H9 (cell line): ENCODE measurements around the gene SETD5. TPM values are rescaled to one million over a fixed set of nuclear protein-coding genes. Genes with fewer than 3 reads are reported as not detected.

Experiments used
- DNase-seq: peaks from one replicate; pipeline ENCODE4 v3.0.0-alpha.2; 2017
- H2AFZ ChIP-seq: one replicate; pipeline ENCODE4 v1.6.1; 2013; ENCODE audit warnings: mild to moderate bottlenecking, low read length, control low read depth, moderate library complexity
- H2AK5ac ChIP-seq: 2 replicates; pipeline ENCODE4 v1.6.1; 2013; ENCODE audit warnings: low read length, control low read depth, mixed read lengths; ENCODE audit not compliant: insufficient read length
- H2BK120ac ChIP-seq: one replicate; pipeline ENCODE4 v1.6.1; 2013; ENCODE audit warnings: low read depth, mild to moderate bottlenecking, low read length, control low read depth, inconsistent platforms; ENCODE audit not compliant: poor library complexity, severe bottlenecking
- H2BK12ac ChIP-seq: 2 replicates; pipeline ENCODE4 v1.6.1; 2013; ENCODE audit warnings: low read length, control low read depth, mixed read lengths, low read depth; ENCODE audit not compliant: insufficient read length
- H2BK15ac ChIP-seq: 2 replicates; pipeline ENCODE4 v1.6.1; 2013; ENCODE audit warnings: low read depth, low read length, control low read depth
- H2BK20ac ChIP-seq: one replicate; pipeline ENCODE4 v1.6.1; 2013; ENCODE audit warnings: low read depth, mild to moderate bottlenecking, low read length, control low read depth, inconsistent platforms; ENCODE audit not compliant: poor library complexity, severe bottlenecking
- H2BK5ac ChIP-seq: 2 replicates; pipeline ENCODE4 v1.6.1; 2013; ENCODE audit warnings: low read length, control low read depth, mixed read lengths; ENCODE audit not compliant: insufficient read length
- H3K14ac ChIP-seq: 2 replicates; pipeline ENCODE4 v1.6.1; 2013; ENCODE audit warnings: low read length, control low read depth; ENCODE audit not compliant: insufficient read depth
- H3K18ac ChIP-seq: 2 replicates; pipeline ENCODE4 v1.6.1; 2013; ENCODE audit warnings: low read depth, mild to moderate bottlenecking, mixed read lengths, low read length, control low read depth; ENCODE audit not compliant: insufficient read length
- H3K23ac ChIP-seq: 2 replicates; pipeline ENCODE4 v1.6.1; 2013; ENCODE audit warnings: low read length, control low read depth, mixed read lengths, low read depth; ENCODE audit not compliant: insufficient read length
- H3K23me2 ChIP-seq: 2 replicates; pipeline ENCODE4 v1.6.1; 2013; ENCODE audit warnings: low read depth, mild to moderate bottlenecking, mixed read lengths, low read length, control low read depth; ENCODE audit not compliant: insufficient read length, poor library complexity, severe bottlenecking
- H3K27ac ChIP-seq: 2 replicates; pipeline ENCODE4 v1.5.1; 2013; ENCODE audit warnings: low read length, control low read depth, mixed read lengths, low read depth; ENCODE audit not compliant: insufficient read length
- H3K27me3 ChIP-seq: 2 replicates; pipeline ENCODE4 v1.6.1; 2013; ENCODE audit warnings: low read length, control low read depth, inconsistent platforms; ENCODE audit not compliant: insufficient read depth
- H3K4ac ChIP-seq: 2 replicates; pipeline ENCODE4 v1.6.1; 2013; ENCODE audit warnings: low read depth, mild to moderate bottlenecking, control low read depth, inconsistent platforms, low read length, moderate library complexity
- H3K4me1 ChIP-seq: 2 replicates; pipeline ENCODE4 v1.6.1; 2013; ENCODE audit warnings: low read length, control low read depth, inconsistent platforms; ENCODE audit not compliant: insufficient read depth
- H3K4me2 ChIP-seq: 2 replicates; pipeline ENCODE4 v1.6.1; 2013; ENCODE audit warnings: low read length, control low read depth, mixed read lengths; ENCODE audit not compliant: insufficient read length, insufficient read depth
- H3K56ac ChIP-seq: 2 replicates; pipeline ENCODE4 v1.6.1; 2013; ENCODE audit warnings: low read depth, mild to moderate bottlenecking, mixed read lengths, low read length, control low read depth; ENCODE audit not compliant: insufficient read length
- H3K79me1 ChIP-seq: 2 replicates; pipeline ENCODE4 v1.6.1; 2013; ENCODE audit warnings: low read depth, mild to moderate bottlenecking, moderate library complexity, low read length, control low read depth, inconsistent platforms; ENCODE audit not compliant: insufficient read depth, poor library complexity, severe bottlenecking
- H3K79me2 ChIP-seq: 2 replicates; pipeline ENCODE4 v1.6.1; 2013; ENCODE audit warnings: low read length, control low read depth, inconsistent platforms; ENCODE audit not compliant: insufficient read depth
- H3K9ac ChIP-seq: 2 replicates; pipeline ENCODE4 v1.6.1; 2013; ENCODE audit warnings: low read length, control low read depth, mixed read lengths; ENCODE audit not compliant: insufficient read length; ENCODE audit errors: extremely low read depth
- H3K9me3 ChIP-seq: one replicate; pipeline ENCODE4 v1.6.1; 2013; ENCODE audit warnings: low read depth, low read length, inconsistent platforms; ENCODE audit not compliant: control insufficient read depth
- H3T11ph ChIP-seq: one replicate; pipeline ENCODE4 v1.6.1; 2013; ENCODE audit warnings: mild to moderate bottlenecking, low read length, control low read depth, inconsistent platforms
- H4K20me1 ChIP-seq: one replicate; pipeline ENCODE4 v1.6.1; 2013; ENCODE audit not compliant: control insufficient read depth, insufficient read length, insufficient read depth
- H4K5ac ChIP-seq: 2 replicates; pipeline ENCODE4 v1.6.1; 2013; ENCODE audit warnings: low read depth, mild to moderate bottlenecking, mixed read lengths, low read length, control low read depth; ENCODE audit not compliant: insufficient read length
- H4K8ac ChIP-seq: replicated peaks from 2 replicates; pipeline ENCODE4 v1.6.1; 2013; ENCODE audit warnings: low read length, control low read depth, mixed read lengths, low read depth; ENCODE audit not compliant: insufficient read length
- H4K91ac ChIP-seq: 2 replicates; pipeline ENCODE4 v1.6.1; 2013; ENCODE audit warnings: low read depth, mild to moderate bottlenecking, moderate library complexity, mixed read lengths, low read length, control low read depth; ENCODE audit not compliant: insufficient read length
- H3K27ac Mint-ChIP-seq, 3 experiments: 2 replicates in 2 of 3; 3 replicates in 1 of 3; pipeline ENCODE4 v1.8.0; 2020 to 2021; ENCODE audit warnings: mixed read lengths in 3 of 3, mild to moderate bottlenecking in 1 of 3, moderate library complexity in 1 of 3
- H3K27me3 Mint-ChIP-seq: 2 replicates; pipeline ENCODE4 v1.8.0; 2021; ENCODE audit warnings: low read depth, mild to moderate bottlenecking, moderate library complexity, mixed read lengths
- H3K36me3 Mint-ChIP-seq, 3 experiments: 2 replicates in 2 of 3; 3 replicates in 1 of 3; pipeline ENCODE4 v1.8.0; 2020 to 2021; ENCODE audit warnings: low read depth in 3 of 3, mixed read lengths in 3 of 3; ENCODE audit not compliant: insufficient read depth in 1 of 3
- H3K4me1 Mint-ChIP-seq, 2 experiments: 2 replicates each; pipeline ENCODE4 v1.8.0; 2020; ENCODE audit warnings: mixed read lengths in 2 of 2
- H3K4me3 Mint-ChIP-seq, 2 experiments: 2 replicates in 1 of 2; 3 replicates in 1 of 2; pipeline ENCODE4 v1.8.0; 2020 to 2021; ENCODE audit warnings: mild to moderate bottlenecking in 2 of 2, mixed read lengths in 2 of 2, moderate library complexity in 1 of 2
- H3K9me3 Mint-ChIP-seq, 2 experiments: 2 replicates in 1 of 2; 3 replicates in 1 of 2; pipeline ENCODE4 v1.8.0; 2020; ENCODE audit warnings: mild to moderate bottlenecking in 2 of 2, mixed read lengths in 2 of 2, moderate library complexity in 1 of 2
- CTCF ChIP-seq: fragments of 200-600 bp; sonication (generic); conservative IDR thresholded peaks from 3 replicates; pipeline ENCODE4 v1.8.0; 2021; ENCODE audit warnings: antibody characterized with exemption, mild to moderate bottlenecking
- WGBS: extraction: QIAGEN DNeasy Blood & Tissue Kit; methylation state at CpG from one replicate; pipeline ENCODE4 v1.1.7; 2013; ENCODE audit warnings: missing lambda C conversion rate, low lambda C conversion rate, mixed read lengths; ENCODE audit not compliant: insufficient read length; ENCODE audit errors: extremely low coverage; 5-methylcytosine and 5-hydroxymethylcytosine counted together
- total RNA-seq: library from RNA; stranded (reverse); gene quantifications from 2 replicates; pipeline ENCODE4 v1.2.1, GENCODE V29; 2021

SETD5 gene
- total RNA-seq, 1 experiment from 2014 or later: 207 TPM

GRCh38 chr3:9408061-9408460, 10.6 kb downstream of the SETD5 start:
- no peak overlapping the region for H3K18ac ChIP-seq
- no peak overlapping the region for H2BK5ac ChIP-seq
- H4K5ac ChIP-seq: no peak overlapping the region
- Mint-ChIP-seq H3K27me3 (no peaks in the 10 kb centered on the region), H3K9me3 (peaks cover 0 to 6% of the 10 kb centered on the region in 2 experiments; a peak in 3 of 5 replicates), H3K4me3 (no peak overlapping the region), H3K36me3 (peaks cover 4 to 20% (median 16%) of the 10 kb centered on the region in 3 experiments; a peak in 5 of 7 replicates), H3K27ac (no peak overlapping the region), H3K4me1 (peaks cover 34 to 47% of the 10 kb centered on the region in 2 experiments)
- H2BK20ac ChIP-seq: no peak overlapping the region
- H4K91ac ChIP-seq: no peak overlapping the region
- H3K79me1 ChIP-seq: no peaks in the 10 kb centered on the region
- no peak overlapping the region for H2BK120ac ChIP-seq
- H3K56ac ChIP-seq: no peak overlapping the region
- no peak overlapping the region for H2AFZ ChIP-seq
- no peaks in the 10 kb centered on the region for H3K27me3 ChIP-seq
- no peak overlapping the region for H3T11ph ChIP-seq
- no peaks in the 10 kb centered on the region; the same call in none of the 2 replicates for H3K4me1 ChIP-seq
- H2BK15ac ChIP-seq: no peak overlapping the region
- H3K23me2 ChIP-seq: no peaks in the 10 kb centered on the region
- H3K27ac ChIP-seq: no peak overlapping the region
- H2AK5ac ChIP-seq: no peak overlapping the region
- no peaks in the 10 kb centered on the region for H3K9me3 ChIP-seq
- no peak overlapping the region for H3K23ac ChIP-seq
- H3K4ac ChIP-seq: no peak overlapping the region
- no peak overlapping the region for H3K4me2 ChIP-seq
- H3K79me2 ChIP-seq: peaks cover 76% of the 10 kb centered on the region
- no peak for DNase-seq
- no peak overlapping the region for H2BK12ac ChIP-seq
- no peak for TF ChIP-seq CTCF
- H3K9ac ChIP-seq: no peak overlapping the region
- no peak overlapping the region for H3K14ac ChIP-seq
- no CpG with 5 or more reads among the region's 6 CpGs for WGBS
- no peak overlapping the region for H4K8ac ChIP-seq
- H4K20me1 ChIP-seq: no peaks in the 10 kb centered on the region
